ENCODE results near the gene SLCO1C1.

SLCO1C1 gene

DNA sequence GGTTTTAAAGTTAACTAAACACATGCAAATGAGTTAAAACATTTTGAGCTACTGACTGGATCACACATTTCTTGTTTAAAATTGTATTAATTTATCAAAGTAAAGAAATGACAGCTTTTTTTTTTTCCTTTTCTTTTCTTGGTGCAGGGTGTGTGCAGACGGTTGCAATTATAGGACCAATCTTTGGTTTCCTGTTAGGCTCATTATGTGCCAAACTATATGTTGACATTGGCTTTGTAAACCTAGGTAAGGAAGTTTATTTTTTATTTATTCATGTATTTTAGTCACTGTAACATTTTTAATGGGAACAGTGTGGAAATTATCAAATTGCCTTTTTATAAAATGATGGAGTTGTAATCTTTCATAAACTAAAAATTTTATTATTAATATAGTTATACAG, 21.9 kb downstream of the SLCO1C1 start:
- no peak overlapping the region for H2AK5ac ChIP-seq (ENCODE audit: low read length)
- no peak overlapping the region for H4K8ac ChIP-seq (ENCODE audit: low read depth, low read length)

DNA sequence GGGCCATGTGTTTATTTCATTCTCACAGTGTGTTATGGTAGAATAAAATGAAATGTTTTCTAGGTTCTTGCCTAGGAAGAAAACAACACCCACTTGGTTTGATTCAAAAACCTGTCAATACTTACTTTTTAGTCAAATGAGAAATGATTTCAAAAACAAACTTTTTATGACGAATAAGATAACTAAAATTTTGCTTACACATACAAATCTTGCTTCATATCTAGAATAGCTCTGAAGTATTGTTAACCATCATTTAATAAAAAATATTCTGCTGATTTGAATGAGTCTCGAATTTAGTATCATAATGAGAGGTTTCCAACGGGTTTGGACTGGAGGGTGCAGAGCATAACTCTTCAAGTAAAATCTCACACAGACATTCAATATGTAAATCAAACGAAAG, 23.2 kb downstream of the SLCO1C1 start:
- Histone ChIP-seq H4K8ac (ENCODE audit: low read depth, low read length) (no peak overlapping the region), H2BK15ac (replicated peaks; ENCODE audit: low read depth) (no peak overlapping the region), H3K23ac (ENCODE audit: low read length) (no peak overlapping the region), H2BK120ac (ENCODE audit: low read depth, low read length) (no peak overlapping the region), H3K27ac (ENCODE audit: low read depth, low read length) (no peak overlapping the region), H2AK5ac (ENCODE audit: low read length) (no peak overlapping the region), H3K36me3 (ENCODE audit: control insufficient read depth, insufficient read depth, low read length) (no peaks in the 10 kb centered on the region), H3K4ac (ENCODE audit: low read depth, low read length) (no peak overlapping the region), H3K79me2 (ENCODE audit: control insufficient read depth, insufficient read depth, low read length) (no peaks in the 10 kb centered on the region), H3K27me3 (ENCODE audit: insufficient read depth, low read length, poor library complexity) (no peaks in the 10 kb centered on the region), H2BK5ac (ENCODE audit: low read length) (no peak overlapping the region), H3K4me3 (ENCODE audit: low read length) (no peak overlapping the region), H3K4me1 (ENCODE audit: control insufficient read depth, low read depth, low read length) (peaks cover 2% of the 10 kb centered on the region), H3K9ac (ENCODE audit: low read length) (no peak overlapping the region), H3K18ac (ENCODE audit: low read length) (no peak overlapping the region), H4K5ac (ENCODE audit: low read length) (no peak overlapping the region), H3K4me2 (ENCODE audit: low read length) (no peak overlapping the region), H3K56ac (ENCODE audit: low read length) (no peak overlapping the region), H3K79me1 (ENCODE audit: low read length) (no peaks in the 10 kb centered on the region)
- DNase-seq, result no peak
- WGBS (ENCODE audit: extremely low coverage, insufficient coverage, low lambda C conversion rate), result no CpG with 5 or more reads among the region's 4 CpGs

More for the DNA sequence above, 21.9 kb downstream of the SLCO1C1 start:
- no peak overlapping the region for H3K27ac ChIP-seq (ENCODE audit: low read depth, low read length)
- WGBS (ENCODE audit: extremely low coverage, insufficient coverage, low lambda C conversion rate), result no CpG with 5 or more reads among the region's 1 CpG
- H3K4ac ChIP-seq (ENCODE audit: low read depth, low read length), result no peak overlapping the region
- H3K4me3 ChIP-seq (ENCODE audit: low read length), result no peak overlapping the region
- no peak overlapping the region for H3K23ac ChIP-seq (ENCODE audit: low read length)
- H3K36me3 ChIP-seq (ENCODE audit: control insufficient read depth, insufficient read depth, low read length), result no peaks in the 10 kb centered on the region
- H4K5ac ChIP-seq (ENCODE audit: low read length), result no peak overlapping the region
- H3K79me2 ChIP-seq (ENCODE audit: control insufficient read depth, insufficient read depth, low read length), result no peaks in the 10 kb centered on the region
- H2BK15ac ChIP-seq (replicated peaks; ENCODE audit: low read depth), result no peak overlapping the region
- no peak overlapping the region for H3K56ac ChIP-seq (ENCODE audit: low read length)
- H3K18ac ChIP-seq (ENCODE audit: low read length), result no peak overlapping the region
- H2BK5ac ChIP-seq (ENCODE audit: low read length), result no peak overlapping the region
- no peaks in the 10 kb centered on the region for H3K27me3 ChIP-seq (ENCODE audit: insufficient read depth, low read length, poor library complexity)
- H2BK120ac ChIP-seq (ENCODE audit: low read depth, low read length), result no peak overlapping the region
- no peak overlapping the region for H3K4me2 ChIP-seq (ENCODE audit: low read length)
- H3K79me1 ChIP-seq (ENCODE audit: low read length), result no peaks in the 10 kb centered on the region
- H3K4me1 ChIP-seq (ENCODE audit: control insufficient read depth, low read depth, low read length), result peaks cover 3% of the 10 kb centered on the region
- no peak overlapping the region for H3K9ac ChIP-seq (ENCODE audit: low read length)
- no peak for DNase-seq

DNA sequence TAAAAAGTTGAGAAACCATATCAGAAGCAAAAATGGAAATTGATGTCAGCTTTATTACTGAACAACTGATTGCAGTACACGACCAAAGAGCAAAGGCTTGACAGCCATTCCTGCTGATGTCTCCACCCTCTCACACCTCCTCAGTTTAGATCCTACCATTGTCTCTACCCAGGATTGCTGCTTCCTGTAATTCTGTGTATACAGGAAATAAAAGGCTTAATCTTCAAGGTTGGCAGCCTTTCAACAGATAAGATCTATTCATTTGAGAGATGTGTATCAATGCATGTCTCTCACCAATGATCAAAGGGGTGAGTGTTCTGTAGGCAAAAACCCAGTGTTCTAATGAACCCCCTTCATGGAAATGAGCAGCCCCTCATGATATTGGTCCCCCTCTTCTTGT, 27.0 kb downstream of the SLCO1C1 start:
- H3K23ac ChIP-seq (ENCODE audit: low read length), result no peak overlapping the region
- DNase-seq, result peak; percentile 27
- H3K79me2 ChIP-seq (ENCODE audit: control insufficient read depth, insufficient read depth, low read length), result no peaks in the 10 kb centered on the region
- no peaks in the 10 kb centered on the region for H3K27me3 ChIP-seq (ENCODE audit: insufficient read depth, low read length, poor library complexity)
- no peak overlapping the region for H3K4ac ChIP-seq (ENCODE audit: low read depth, low read length)
- no peak overlapping the region for H3K4me3 ChIP-seq (ENCODE audit: low read length)
- H4K8ac ChIP-seq (ENCODE audit: low read depth, low read length), result no peak overlapping the region
- no CpG with 5 or more reads among the region's 1 CpG for WGBS (ENCODE audit: extremely low coverage, insufficient coverage, low lambda C conversion rate)
- no peak overlapping the region for H3K9ac ChIP-seq (ENCODE audit: low read length)
- H3K56ac ChIP-seq (ENCODE audit: low read length), result no peak overlapping the region
- no peak overlapping the region for H2AK5ac ChIP-seq (ENCODE audit: low read length)
- no peak overlapping the region for H3K18ac ChIP-seq (ENCODE audit: low read length)
- no peak overlapping the region for H2BK5ac ChIP-seq (ENCODE audit: low read length)
- no peak overlapping the region for H4K5ac ChIP-seq (ENCODE audit: low read length)
- H2BK120ac ChIP-seq (ENCODE audit: low read depth, low read length), result no peak overlapping the region
- H3K79me1 ChIP-seq (ENCODE audit: low read length), result no peaks in the 10 kb centered on the region
- no peak overlapping the region for H2BK15ac ChIP-seq (replicated peaks; ENCODE audit: low read depth)
- peaks cover 2% of the 10 kb centered on the region for H3K4me1 ChIP-seq (ENCODE audit: control insufficient read depth, low read depth, low read length)
- H3K36me3 ChIP-seq (ENCODE audit: control insufficient read depth, insufficient read depth, low read length), result no peaks in the 10 kb centered on the region
- no peak overlapping the region for H3K27ac ChIP-seq (ENCODE audit: low read depth, low read length)
- H3K4me2 ChIP-seq (ENCODE audit: low read length), result no peak overlapping the region

DNA sequence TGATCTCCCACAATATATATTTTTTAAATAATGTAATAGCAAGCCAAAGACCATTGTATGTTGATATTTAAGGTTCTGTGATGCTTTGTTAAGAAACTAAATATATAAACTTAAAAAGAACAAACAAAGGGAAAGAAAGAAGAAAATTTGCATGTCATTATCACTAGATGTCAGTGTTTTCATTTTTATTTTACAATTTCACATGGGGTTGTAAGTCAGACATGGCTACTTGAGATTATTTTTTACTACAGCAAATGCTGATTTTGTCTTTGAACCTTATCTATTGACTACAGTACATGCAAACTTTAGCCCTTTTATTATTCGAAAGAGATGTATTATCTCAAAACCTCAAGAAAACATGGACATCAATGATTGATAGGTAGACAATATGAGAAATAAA, 36.1 kb downstream of the SLCO1C1 start:
- DNase-seq, result no peak
- Histone ChIP-seq H3K4me1 (ENCODE audit: control insufficient read depth, low read depth, low read length) (no peaks in the 10 kb centered on the region), H4K8ac (ENCODE audit: low read depth, low read length) (no peak overlapping the region), H3K79me2 (ENCODE audit: control insufficient read depth, insufficient read depth, low read length) (no peaks in the 10 kb centered on the region), H3K4me3 (ENCODE audit: low read length) (no peak overlapping the region), H3K27ac (ENCODE audit: low read depth, low read length) (no peak overlapping the region), H3K18ac (ENCODE audit: low read length) (no peak overlapping the region), H3K27me3 (ENCODE audit: insufficient read depth, low read length, poor library complexity) (no peaks in the 10 kb centered on the region), H2BK15ac (replicated peaks; ENCODE audit: low read depth) (no peak overlapping the region), H2AK5ac (ENCODE audit: low read length) (no peak overlapping the region), H4K5ac (ENCODE audit: low read length) (no peak overlapping the region), H3K23ac (ENCODE audit: low read length) (no peak overlapping the region), H3K4me2 (ENCODE audit: low read length) (no peak overlapping the region), H3K9ac (ENCODE audit: low read length) (no peak overlapping the region), H3K56ac (ENCODE audit: low read length) (no peak overlapping the region), H2BK120ac (ENCODE audit: low read depth, low read length) (no peak overlapping the region), H3K36me3 (ENCODE audit: control insufficient read depth, insufficient read depth, low read length) (no peaks in the 10 kb centered on the region), H2BK5ac (ENCODE audit: low read length) (no peak overlapping the region), H3K4ac (ENCODE audit: low read depth, low read length) (no peak overlapping the region), H3K79me1 (ENCODE audit: low read length) (no peaks in the 10 kb centered on the region)
- WGBS (ENCODE audit: extremely low coverage, insufficient coverage, low lambda C conversion rate), result no CpG with 5 or more reads among the region's 1 CpG

DNA sequence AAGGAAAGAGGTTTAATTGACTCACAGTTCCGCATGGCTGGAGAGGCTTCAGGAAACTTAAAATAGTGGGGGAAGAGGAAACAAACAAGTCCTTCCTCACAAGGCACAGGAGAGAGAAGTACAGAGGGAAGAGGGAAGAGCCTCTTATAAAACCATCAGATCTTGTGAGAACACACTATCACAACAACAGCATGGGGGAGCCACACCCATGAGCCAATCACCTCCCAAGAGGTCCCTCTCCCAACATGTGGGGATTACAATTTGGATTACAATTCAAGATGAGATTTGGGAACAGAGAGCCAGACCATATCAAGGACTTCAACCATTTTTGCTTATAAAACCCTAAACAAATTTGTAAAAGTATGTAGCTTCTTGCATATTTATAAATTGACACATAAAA, 45.8 kb downstream of the SLCO1C1 start:
- Histone ChIP-seq H3K4me1 (ENCODE audit: control insufficient read depth, low read depth, low read length) (no peaks in the 10 kb centered on the region), H4K8ac (ENCODE audit: low read depth, low read length) (no peak overlapping the region), H3K79me1 (ENCODE audit: low read length) (no peaks in the 10 kb centered on the region), H2BK15ac (replicated peaks; ENCODE audit: low read depth) (no peak overlapping the region), H4K5ac (ENCODE audit: low read length) (no peak overlapping the region), H3K23ac (ENCODE audit: low read length) (no peak overlapping the region), H2AK5ac (ENCODE audit: low read length) (no peak overlapping the region), H3K56ac (ENCODE audit: low read length) (no peak overlapping the region), H3K4ac (ENCODE audit: low read depth, low read length) (no peak overlapping the region), H3K4me2 (ENCODE audit: low read length) (no peak overlapping the region), H3K36me3 (ENCODE audit: control insufficient read depth, insufficient read depth, low read length) (no peaks in the 10 kb centered on the region), H3K18ac (ENCODE audit: low read length) (no peak overlapping the region), H3K27ac (ENCODE audit: low read depth, low read length) (no peak overlapping the region), H2BK120ac (ENCODE audit: low read depth, low read length) (no peak overlapping the region), H3K27me3 (ENCODE audit: insufficient read depth, low read length, poor library complexity) (no peaks in the 10 kb centered on the region), H2BK5ac (ENCODE audit: low read length) (no peak overlapping the region), H3K4me3 (ENCODE audit: low read length) (no peak overlapping the region), H3K9ac (ENCODE audit: low read length) (no peak overlapping the region), H3K79me2 (ENCODE audit: control insufficient read depth, insufficient read depth, low read length) (no peaks in the 10 kb centered on the region)
- WGBS (ENCODE audit: extremely low coverage, insufficient coverage, low lambda C conversion rate), result no CpG with 5 or more reads among the region's 1 CpG
- DNase-seq, result peak; percentile 54

DNA sequence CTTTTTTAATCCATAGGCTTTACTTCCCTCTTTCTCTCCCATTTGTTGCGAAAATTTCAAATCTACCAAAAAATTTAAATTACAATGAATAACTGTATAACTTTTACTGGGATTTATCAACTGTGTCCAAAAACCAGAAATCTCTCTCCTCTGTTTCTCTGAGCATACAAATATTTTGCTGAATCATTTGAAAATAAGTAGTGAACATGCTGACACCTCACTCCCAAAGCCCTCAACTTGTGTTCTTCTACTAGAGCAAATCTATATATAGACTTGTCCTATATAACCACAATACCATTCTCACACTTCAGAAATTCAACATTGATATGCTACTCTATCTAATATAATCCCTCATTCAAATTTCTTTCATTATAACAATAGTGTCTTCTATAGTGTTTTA, 53.1 kb downstream of the SLCO1C1 start:
- Histone ChIP-seq H2BK15ac (replicated peaks; ENCODE audit: low read depth) (no peak overlapping the region), H3K4me3 (ENCODE audit: low read length) (no peak overlapping the region), H3K4me2 (ENCODE audit: low read length) (no peak overlapping the region), H3K56ac (ENCODE audit: low read length) (no peak overlapping the region), H3K4ac (ENCODE audit: low read depth, low read length) (no peak overlapping the region), H3K18ac (ENCODE audit: low read length) (no peak overlapping the region), H3K4me1 (ENCODE audit: control insufficient read depth, low read depth, low read length) (no peaks in the 10 kb centered on the region), H3K23ac (ENCODE audit: low read length) (no peak overlapping the region), H4K5ac (ENCODE audit: low read length) (no peak overlapping the region), H3K79me2 (ENCODE audit: control insufficient read depth, insufficient read depth, low read length) (no peaks in the 10 kb centered on the region), H3K9ac (ENCODE audit: low read length) (no peak overlapping the region), H4K8ac (ENCODE audit: low read depth, low read length) (no peak overlapping the region), H3K27ac (ENCODE audit: low read depth, low read length) (no peak overlapping the region), H2BK120ac (ENCODE audit: low read depth, low read length) (no peak overlapping the region), H3K36me3 (ENCODE audit: control insufficient read depth, insufficient read depth, low read length) (no peaks in the 10 kb centered on the region), H3K27me3 (ENCODE audit: insufficient read depth, low read length, poor library complexity) (no peaks in the 10 kb centered on the region), H2AK5ac (ENCODE audit: low read length) (no peak overlapping the region), H3K79me1 (ENCODE audit: low read length) (no peaks in the 10 kb centered on the region), H2BK5ac (ENCODE audit: low read length) (no peak overlapping the region)
- 100% methylated on average over 1 of the region's 1 CpG for WGBS (ENCODE audit: extremely low coverage, insufficient coverage, low lambda C conversion rate)
- DNase-seq, result no peak

Data from mesendoderm (in vitro differentiated cells).